Renal cortex interstitium (tissue), 11 donors: ENCODE results near the gene RRP1B. TPM values are rescaled to one million over a fixed set of nuclear protein-coding genes. Genes with fewer than 3 reads are reported as not detected.

Experiments
- DNase-seq, 11 donors: peaks; one replicate each; pipeline ENCODE4 v3.0.0-alpha.2; 2013; ENCODE audit warnings: low read depth in 9 of 11, low spot score in 4 of 11; ENCODE audit errors: extremely low read depth in 1 of 11
- polyA plus RNA-seq, 3 donors: library from polyadenylated mRNA; unstranded; fragments of 120-200 nt; gene quantifications; one replicate each; pipeline ENCODE4 v1.2.1, GENCODE V29; 2013; ENCODE audit not compliant: insufficient read length in 3 of 3

Gene RRP1B
- polyA plus RNA-seq, 3 donors: 28.6 to 32.9 (median 32.3) TPM

DNA sequence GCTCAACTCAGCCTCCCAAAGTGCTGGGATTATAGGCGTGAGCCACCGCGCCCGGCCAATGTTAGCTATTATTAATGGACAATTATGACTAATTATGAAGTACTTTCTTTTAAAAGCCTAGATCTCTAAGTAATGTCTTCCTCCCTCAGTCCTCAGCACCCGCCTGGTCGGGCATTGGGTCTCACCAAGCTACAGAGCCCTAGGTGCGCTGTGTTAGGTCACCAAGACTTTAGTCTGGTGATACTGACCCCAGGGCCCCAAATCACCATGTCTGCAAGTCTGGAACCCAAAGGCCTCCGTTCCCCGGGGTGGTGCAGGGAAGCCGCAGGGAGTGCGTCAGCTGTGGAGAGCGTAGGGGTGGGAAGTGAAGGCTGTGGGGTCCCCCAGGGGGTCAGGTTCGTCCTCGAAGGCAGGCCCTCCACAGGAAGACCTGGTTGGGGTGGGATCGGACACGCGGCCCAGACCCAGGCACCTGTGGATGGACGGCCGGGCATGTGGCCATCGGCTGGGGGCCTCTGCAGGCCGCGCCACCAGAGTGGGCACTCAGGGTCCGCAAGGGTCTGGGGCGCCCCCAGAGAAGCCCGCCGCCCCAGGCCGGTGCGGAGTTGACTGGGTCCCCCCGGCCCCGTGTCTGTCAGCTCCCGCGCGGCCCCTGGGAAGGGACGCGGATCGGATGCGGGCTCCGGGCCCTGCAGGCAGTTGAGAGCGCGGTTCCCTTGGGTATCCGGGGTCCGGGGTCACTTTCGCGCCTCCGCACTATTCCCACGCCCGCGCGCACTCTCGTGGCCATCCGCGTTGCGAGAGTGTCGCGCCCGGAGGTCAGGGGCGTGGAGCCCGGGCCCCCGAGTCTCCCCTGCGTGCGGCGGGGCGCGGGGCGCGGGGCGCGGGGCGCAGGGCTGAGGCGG is 58.9 kb downstream of the RRP1B start:
- DNase-seq: no peak

GRCh38 chr21:43718872-43719747 is 59.8 kb downstream of the RRP1B start, which contains the start of gene PDXK:
PDXK (plus strand) TSS chr21:43719129; CDS start chr21:43719295, 166 bp downstream.
- peak in 7 of 11 donors; percentile 68 to 84 (median 83) for DNase-seq

DNA sequence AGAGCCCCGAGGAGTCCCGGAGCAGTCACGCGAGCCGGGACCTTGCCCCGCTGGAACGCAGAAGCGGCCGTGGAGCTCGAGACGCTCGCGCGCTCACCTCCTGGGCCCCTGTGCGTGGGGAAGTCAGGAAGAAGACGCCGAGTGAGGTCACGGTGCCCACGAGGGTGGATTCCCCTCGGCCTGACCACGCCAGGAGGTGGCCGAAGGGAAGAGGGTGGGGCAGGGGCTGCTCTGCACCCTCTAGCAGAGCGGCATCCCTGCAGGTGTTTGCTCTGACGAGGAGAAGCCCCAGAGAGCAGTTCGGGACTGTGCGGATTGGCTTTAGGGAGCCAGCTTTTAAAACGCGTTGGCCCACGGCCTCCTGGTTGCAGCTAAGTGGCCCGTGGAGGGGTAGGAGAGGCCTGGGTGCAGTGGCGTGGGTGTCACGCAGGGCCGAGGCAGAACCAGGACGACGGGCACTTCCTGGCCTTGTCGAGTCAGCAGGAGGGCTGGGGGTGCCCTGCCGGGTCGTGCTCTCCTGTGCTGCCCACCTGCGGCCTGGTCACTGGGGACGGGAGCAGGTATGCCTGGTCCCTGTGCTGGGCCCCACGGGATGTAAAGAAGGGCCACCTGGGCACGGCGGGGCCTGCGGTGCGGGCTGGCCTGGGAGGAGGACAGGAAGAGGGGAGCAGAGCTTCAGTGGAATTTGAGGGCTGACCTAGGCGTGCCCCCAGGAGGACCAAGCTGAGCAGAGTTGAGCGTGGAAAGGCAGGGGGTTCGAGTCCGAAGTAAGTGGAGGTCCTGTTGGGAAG is 60.6 kb downstream of the RRP1B start:
- no peak for DNase-seq

DNA sequence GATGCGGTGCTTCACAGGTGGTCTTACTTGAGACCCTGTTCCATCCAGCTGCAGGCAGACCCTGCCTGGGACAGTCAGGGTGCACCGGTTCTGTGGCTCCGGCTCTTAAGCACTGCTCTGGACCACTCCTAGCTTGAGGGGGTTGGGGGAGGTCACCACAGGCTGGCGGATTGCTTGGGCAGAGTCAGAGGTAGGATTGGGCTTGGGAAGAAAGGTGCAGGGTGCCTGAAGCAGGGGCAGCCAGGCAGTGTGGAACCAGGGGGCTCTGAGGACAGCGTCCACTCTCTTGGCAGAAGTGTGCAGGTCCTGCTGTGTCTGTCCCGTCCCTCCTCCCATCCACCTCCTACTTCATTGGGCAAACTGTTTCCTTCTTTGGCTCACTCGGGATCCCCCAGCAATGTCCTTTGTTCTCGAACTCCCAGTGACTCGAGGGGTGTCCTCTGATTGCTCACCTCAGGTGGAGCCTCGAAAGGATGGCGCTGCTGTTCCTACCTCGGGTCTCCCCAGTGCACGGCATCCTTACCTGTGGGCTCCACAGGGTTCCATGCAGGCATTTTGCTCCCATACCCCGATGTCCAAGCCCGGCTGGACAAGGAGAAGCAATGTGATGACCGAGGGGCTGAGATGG is 61.3 kb downstream of the RRP1B start:
- DNase-seq: no peak

GRCh38 chr21:43721206-43721605 is 61.8 kb downstream of the RRP1B start:
- DNase-seq: no peak

DNA sequence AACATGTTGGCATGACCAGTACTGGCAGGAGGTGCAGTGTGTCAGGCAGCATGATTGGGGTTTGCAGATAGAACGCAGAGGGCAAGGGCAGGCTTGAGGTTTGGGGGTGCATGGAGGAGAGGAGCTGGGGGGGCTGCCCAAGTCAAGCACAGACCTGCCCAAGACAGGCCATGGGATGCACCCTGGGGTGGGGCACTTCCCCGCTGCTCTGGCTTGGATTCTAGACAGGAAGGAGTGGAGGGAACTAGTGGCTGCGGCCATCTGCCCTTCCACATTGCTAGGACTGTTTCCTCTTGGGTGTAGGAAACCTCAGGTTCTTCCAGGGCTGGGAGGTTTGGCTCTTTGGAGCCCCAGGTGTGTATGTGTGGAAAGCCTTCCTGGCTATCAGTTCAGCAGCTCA is 62.6 kb downstream of the RRP1B start:
- no peak for DNase-seq

DNA sequence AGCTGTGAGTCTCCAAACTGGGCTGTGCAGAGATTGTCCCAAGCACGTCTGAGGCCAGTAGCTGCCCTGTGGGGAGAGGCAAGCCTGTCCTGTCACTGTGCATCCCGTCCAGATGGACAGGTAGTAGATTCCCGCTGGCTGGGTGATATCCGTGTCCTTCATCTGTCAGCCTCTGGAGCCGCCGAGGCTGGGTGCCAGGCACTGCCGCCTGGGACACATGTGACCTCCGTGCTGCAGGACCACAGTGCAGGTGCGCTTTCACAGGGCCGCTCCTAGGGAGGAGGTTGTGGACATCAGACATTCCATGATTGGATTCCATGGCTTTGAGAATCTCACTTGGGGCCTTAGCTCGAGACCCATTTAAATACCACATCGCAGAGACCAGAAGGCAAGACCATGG is 64.3 kb downstream of the RRP1B start:
- no peak for DNase-seq

DNA sequence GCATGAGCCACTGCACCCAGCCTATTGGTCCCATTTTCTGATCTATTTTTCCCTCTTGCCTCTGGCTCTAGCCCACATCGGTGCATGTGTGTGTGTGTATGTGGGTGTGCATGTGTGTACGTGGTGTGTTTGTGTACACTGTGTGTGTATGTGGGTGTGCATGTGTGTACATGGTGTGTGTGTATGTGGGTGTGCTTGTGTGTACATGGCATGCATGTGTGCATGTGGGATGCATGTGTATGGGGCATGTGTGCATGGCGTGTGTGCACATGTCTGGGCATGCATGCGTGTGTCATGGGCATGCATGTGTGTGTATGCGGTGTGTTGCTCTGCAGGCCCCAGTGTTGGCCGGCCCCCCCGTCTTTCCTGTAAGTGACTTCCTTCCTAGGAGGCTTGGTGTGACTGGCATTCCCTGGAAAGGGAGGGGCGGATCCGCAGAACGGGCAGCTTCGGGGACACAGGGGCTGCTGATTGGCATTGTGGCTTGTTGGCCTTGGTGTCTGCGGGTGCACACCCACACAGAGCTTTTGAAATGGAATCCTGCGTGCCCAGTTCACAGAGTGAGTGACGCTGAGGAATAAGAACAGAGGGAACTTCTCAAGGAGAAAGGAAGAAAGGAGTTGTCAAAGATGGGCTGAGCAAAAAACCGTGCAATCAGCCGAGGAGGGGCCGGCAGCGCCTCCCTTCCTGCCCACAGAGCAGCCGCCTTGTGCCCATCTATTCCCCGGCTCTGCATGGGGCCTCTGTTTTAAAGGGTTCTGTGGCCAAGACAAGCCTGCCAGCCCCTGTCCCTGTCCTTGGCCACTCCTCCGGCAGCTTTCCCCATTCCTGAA is 67.5 kb downstream of the RRP1B start:
- DNase-seq: no peak

GRCh38 chr21:43727519-43728153 is 68.3 kb downstream of the RRP1B start:
- no peak for DNase-seq

GRCh38 chr21:43728154-43728466 is 68.8 kb downstream of the RRP1B start:
- no peak for DNase-seq

- peak in 10 of 11 donors; percentile 69 to 87 (median 79) for DNase-seq
Observed at GRCh38 chr21:43728467-43729390, 69.4 kb downstream of the RRP1B start.

GRCh38 chr21:43731476-43731875 is 72.1 kb downstream of the RRP1B start:
- DNase-seq: no peak

DNA sequence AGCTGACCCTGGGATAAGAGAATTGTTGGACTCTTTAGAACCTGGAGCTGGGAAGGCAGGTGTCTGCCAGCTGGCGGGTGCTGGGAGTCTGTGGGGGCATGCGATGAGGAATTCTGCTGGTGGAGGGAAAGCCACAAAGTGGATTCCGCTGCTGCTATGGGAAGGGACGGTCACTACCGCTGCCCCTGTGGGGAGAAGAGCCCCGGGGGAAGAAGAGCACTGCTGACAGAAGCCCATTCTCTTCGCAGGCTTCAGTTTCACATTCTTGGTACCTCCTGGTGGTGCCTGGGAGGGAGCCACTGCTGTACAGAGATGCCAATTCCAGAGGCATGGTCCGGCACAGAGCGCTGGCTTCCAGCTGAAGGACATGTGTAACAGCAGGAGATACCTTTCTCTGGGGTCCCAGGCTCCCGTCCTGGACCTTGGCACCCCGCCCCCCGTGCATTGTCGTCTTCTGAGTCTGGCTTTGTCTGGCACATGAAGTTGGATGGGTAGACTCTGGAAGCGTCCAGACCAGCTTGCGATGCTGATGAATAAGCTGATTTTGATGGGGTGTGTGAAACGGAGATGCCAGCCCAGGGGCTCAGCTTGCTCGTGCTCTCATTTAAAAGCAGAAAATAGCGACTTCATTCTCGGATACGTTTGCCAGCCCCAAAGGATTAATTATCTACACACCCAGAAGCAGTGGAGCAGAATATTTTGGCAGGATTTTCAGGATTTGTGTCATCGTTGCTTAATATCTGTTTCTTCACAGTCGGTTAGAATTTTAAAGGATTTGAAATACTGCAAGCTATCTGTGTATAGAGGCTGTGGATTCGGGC is 72.7 kb downstream of the RRP1B start:
- no peak for DNase-seq

- DNase-seq: no peak
Observed at GRCh38 chr21:43733060-43733459, 73.7 kb downstream of the RRP1B start.

GRCh38 chr21:43733529-43734071 is 74.2 kb downstream of the RRP1B start:
- DNase-seq: no peak
